HG02588 (cell line): ENCODE results near the gene TAF8.

Experiments
- ATAC-seq: cut with Tn5 transposase; IDR thresholded peaks from one replicate; pipeline ENCODE4 v1.9.1; 2021; ENCODE audit warnings: mild to moderate bottlenecking, moderate library complexity; ENCODE audit not compliant: unreplicated experiment

The TAF8 gene

DNA sequence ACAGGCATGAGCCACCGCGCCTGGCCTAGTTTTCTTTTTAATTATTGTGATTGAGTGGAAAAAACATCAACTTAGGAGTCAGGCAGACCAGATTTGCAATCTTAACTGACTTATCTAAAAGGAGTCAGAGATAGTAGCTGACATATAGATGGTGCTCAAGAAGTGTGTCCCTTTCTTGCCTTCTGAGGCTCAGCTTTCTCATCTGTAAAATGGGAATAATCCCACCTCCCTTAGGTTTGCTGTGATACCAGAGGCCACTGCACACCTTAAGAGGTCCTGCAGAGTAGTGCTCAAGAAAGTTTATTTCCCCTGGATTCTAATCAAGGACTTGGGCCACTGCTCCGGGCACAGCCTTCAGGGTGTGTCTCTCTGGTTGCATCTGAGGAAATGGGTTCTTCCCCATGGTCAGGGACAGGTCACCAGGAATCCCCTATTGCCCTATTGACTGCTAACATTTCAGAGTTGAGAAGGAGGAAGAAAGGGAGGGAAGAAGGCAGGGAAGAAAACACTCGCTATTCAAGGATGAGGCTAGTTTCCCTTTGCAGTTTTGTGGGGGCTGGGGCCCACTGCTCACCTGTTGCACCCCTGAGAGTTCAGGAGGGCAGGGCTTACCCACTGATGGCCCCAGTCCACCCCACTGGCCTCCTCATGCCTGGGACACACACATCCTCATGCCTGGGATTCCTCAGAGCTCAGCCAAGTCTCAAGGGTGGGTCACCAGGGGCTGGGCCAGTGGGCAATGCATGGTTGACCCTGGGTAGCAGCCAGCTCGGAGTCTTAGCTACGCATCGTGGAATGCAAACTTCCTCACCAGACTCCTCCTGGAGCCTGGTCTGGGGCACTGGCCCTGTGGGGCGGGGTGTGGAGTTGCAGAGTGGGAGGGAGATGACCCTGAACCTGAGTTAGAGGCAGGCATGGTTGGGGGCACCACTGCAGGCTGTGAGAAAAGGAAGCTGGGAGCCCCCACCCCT, 70.9 kb downstream of the TAF8 start:
- no peak for ATAC-seq

DNA sequence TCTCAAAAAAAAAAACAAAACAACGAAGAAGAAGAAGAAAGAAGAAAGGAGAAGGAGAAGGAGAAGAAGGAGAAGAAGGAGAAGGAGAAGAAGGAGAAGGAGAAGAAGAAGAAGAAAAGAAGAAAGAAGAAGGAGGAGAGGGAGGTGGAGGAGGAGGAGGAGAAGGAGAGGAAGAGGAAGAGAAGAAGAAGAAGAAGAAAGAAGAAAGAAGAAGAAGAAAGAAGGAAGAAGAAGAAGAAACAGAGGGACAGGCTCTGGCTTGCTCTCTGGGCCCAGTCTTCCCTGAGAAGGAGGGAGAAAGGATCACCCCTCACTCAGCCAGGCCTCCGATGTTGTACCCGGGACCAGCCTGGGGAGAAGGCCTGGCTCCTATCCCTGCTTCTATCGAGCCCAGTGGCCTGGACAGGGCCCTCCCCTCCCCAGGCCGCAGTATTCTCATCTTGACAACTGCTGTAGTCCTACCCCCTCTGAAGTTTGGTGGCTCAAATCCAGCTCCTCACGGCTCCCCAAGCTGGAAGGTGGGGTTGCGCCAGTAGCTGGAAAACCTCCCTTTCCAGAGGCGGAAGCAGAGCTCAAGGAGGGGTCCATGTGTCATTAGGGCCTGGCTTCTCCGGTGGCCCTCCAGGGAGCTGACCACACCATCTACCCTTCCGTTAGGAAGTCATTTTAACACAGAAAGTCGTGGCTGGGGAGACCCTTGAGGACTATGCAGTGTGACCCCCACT, 73.2 kb downstream of the TAF8 start:
- ATAC-seq = no peak

DNA sequence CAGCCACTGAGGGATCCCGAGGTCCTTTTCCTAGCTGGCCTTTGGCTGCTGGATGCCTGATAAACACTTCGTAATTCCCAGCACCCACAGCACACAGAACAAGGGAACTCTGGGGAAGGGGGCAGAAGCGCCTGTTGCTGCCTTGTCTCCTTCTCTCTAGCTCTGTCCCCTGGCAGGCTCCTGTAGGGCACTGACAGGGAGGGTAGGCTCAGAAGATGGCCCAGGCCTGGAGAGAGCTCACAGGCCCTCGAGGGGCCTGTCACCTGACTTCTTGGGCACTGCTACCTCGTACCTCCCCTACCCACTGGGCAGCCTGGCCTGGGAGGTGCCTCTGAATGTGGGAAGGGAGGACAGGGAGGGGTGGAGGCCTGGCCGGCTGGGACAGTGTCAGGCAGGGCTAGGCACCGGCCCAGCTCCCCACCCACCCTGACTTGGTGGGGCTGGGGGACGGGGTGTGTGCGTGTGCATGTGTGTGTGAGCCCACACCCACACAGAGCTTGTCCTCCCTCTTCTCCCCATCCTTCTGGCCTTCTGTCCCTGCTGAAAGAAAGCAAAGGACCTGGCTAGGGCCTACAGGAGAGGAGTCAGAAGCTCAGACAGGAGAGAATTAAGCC, 74.0 kb downstream of the TAF8 start:
- ATAC-seq = no peak

DNA sequence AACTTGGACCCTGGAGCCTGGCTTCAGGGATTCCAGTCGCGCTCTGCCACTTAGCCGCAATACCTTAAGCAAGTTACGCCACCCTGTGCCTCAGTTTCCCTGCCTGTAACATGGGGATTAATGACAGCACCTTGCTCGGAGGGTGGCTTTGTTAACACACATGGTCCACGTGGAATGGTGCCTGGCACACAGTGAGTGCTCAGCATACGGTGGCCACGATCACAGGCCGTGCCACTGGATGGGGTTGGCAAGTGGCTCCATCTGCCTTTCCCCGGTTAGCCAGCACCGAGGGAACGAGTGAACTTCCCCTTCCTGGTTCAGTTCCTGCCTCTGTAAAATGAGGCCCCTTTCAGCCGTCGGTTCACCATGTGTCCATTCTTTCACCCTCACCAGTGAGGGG, 74.9 kb downstream of the TAF8 start:
- no peak for ATAC-seq

DNA sequence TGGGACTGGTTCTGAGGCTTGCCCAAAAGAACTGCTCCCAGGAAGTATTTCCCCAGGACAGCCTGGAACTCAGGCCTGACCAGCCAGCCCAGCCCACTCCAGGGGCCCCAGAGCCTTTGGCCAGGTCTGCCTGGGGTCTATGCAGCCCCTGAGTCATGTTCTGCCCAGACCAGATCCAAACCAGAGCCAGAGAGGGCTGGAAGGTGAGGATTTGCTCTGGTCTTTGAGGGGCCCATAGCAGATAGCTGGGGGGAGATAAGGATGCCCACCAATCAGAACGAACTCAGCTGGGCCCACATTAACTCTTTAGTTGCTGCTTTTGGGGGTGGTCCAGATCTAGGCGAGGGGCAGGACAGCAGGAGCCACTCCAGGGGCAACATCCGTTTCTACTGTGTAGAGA, 75.3 kb downstream of the TAF8 start:
- ATAC-seq = no peak

DNA sequence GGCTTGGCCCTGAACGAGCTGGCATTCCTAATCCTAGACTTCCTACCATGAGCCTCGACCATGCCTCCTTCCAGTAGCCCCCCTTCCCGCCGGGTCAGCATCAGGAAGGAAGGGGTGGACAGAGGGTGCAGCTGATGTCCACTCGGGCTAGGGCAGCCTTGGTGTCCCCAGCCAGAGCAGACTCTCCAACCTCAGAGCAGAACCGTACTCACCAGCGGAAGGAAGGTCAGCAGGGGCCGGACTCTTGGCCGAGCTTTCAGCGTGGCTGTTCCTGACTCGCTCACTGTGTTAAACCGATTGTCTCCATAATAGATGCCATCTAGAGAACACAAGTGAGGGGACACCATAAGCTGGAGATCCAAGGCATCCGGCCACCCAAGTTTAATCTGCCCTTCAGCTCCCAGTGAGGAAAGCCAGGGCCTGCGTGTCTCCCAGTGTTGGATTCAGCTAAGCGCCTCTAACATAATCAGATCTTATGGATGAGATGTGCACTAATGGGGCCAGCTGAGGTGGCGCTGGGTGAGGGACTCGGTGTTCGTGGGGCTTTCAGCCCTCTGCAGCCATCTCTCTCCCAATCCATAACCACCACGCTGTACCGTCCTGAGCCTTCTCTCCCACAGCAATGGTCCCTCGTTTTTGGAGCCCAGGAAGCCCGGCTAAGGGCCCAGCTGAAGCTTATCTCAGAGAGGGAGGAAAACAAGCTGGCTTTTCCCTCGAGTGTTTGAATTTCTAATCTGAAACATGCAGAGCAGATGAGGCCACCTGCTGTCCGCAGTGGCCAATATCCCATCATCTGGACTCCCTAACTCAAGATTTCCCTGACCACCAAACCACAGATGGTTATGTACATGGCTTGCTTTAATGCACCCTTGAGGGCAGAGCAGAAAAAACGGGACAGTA, 78.4 kb downstream of the TAF8 start:
- no peak for ATAC-seq

DNA sequence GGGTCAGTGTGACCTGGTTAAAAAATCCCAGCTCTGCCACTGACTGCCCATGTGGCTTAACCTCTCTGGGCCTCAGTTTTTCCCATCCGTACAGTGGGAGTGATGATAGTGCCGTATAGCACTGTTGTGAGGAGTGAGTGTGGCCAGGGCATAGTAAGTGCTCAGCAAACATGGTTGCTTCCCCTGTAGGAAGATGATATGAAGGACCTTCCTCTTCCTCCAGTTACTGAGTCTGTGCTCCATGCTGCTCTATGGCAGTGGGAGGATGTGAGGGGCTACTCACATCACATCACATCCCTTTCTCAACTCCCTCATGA, 79.0 kb downstream of the TAF8 start:
- ATAC-seq = no peak

DNA sequence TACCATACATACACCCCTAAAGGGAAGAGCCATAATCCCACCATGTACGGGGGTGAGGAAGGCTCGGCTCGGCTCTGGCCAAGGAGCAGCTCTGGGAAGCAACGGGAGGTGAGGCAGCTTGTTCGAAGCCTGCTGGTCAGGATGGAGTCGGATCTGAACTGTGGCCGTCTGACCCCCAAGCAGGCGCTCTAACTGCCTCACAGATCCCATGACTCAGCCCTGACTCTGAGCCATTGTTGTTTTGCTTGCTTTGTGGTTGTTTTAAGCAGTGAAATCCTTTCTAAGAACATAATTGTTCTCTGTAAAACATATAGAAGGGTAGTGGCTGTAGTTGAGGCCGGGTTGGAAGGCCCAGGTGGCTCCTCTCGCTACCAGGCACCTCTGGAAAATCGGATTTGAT, 81.2 kb downstream of the TAF8 start:
- ATAC-seq = no peak

DNA sequence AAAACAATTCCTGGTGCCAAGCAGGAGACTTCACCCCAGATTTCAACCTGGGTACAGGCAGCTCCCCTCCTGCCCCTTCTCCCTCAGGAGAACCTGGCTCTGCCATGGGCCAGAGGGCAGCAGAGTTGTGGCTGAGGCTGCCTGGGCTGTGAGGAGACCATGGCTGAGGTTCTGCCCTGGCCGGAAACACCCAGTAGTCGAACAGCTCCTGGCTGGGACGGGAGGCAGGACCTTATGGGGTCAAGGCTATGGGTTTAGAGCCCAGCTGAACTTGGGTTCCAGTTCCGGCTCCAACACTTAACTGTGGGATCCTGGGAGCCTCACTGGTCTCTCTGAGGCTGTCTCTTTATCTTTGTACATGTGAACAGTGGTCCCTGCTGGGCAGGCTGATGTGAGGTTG, 83.6 kb downstream of the TAF8 start:
- no peak for ATAC-seq

DNA sequence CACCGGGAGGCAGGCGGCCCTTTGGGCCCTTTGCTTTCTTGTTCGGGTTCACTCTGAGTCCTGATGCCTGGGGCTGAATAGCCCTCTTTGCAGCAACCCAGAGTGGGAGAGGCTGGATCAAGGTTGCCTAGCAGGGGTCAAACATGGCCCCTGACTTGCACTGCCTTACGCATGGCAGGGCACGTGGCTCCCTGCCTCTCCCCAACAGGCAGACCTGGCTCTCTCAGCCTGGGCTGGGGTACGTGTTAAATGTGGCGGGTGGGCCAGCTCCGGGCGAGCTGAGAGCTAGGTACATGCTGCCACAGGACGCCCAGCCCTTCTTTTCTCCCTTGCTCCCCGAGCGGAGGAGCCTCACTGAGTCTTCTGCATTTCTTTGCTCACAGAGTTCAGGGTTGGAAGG, 84.8 kb downstream of the TAF8 start:
- ATAC-seq = no peak

DNA sequence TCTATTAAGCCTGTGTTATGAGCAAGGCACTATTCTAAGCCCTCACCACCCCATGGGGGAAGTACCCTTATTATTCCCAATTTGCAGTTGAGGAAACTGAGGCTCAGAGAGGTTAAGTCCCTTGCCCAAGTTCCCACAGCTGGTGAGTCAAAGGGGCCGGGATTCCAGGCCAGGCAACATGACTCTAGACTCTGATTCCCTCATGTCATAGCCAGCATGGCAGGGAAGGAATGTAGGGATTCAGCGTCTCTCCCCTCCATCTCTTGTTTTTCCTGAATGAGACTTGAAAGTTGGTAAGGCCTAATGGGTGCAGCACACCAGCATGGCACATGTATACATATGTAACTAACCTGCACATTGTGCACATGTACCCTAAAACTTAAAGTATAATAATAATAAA, 85.4 kb downstream of the TAF8 start:
- ATAC-seq = no peak

DNA sequence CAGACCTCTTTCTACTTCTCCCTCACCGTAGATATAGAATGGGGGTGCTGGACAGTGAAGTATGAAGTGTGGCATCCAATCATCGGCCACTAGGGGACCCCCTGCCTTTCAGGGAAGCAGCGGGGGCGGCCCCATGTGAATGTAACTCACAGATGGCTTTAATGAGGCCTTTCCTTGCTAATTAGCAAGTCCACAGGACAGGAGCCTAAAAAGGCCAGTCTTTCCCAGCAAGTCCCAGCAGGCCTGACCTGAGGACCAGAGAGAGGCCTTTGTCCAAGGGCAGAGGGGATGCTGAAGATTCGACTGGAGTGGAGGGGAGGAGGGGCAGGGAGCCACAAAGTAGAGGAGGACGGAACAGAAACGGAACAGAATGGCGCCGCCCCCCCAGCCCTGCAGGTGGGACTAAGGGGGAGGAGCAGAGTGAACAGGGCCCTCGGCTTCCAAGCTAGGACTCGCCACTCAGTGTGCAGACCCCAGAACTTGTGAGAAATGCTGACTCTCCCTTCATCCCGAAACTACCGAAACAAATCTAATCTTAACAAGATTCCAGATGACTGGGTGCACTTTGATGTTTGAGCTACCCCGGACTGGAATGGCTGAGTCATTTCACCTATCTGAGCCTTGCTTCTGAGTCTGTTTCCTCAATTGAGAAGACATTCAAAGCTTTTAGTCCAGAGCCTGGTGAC, 86.3 kb downstream of the TAF8 start:
- ATAC-seq = no peak
